Prostate gland (tissue), 2 donors: ENCODE results near the gene GALNT13. TPM values are rescaled to one million over a fixed set of nuclear protein-coding genes. Genes with fewer than 3 reads are reported as not detected.

Experiments
- DNase-seq: peaks from one replicate; pipeline ENCODE4 v3.0.0-alpha.2; 2019; ENCODE audit warnings: low spot score
- H3K27ac ChIP-seq, 2 donors: fragments of 200-600 bp; sonication (generic); 2 replicates each; pipeline ENCODE4 v1.5.1; 2017 to 2019
- H3K27me3 ChIP-seq: fragments of 200-600 bp; sonication (generic); replicated peaks from 2 replicates; pipeline ENCODE4 v1.5.1; 2019; ENCODE audit not compliant: insufficient read depth
- H3K36me3 ChIP-seq, 2 donors: fragments of 200-600 bp; sonication (generic); 1 replicate in 1 of 2; 2 replicates in 1 of 2; pipeline versions ENCODE4 v1.5.1 to v1.8.1; 2017 to 2019
- H3K4me1 ChIP-seq: fragments of 200-600 bp; sonication (generic); replicated peaks from 2 replicates; pipeline ENCODE4 v1.5.1; 2019
- H3K4me3 ChIP-seq, 2 donors: fragments of 200-600 bp; sonication (generic); 2 replicates each; pipeline ENCODE4 v1.5.1; 2017 to 2019
- H3K9me3 ChIP-seq: fragments of 200-600 bp; sonication (generic); 2 replicates; pipeline ENCODE4 v1.5.1; 2017
- POLR2A ChIP-seq: fragments of 450-650 bp; IDR thresholded peaks from one replicate; pipeline ENCODE4 v1.6.1; 2016; ENCODE audit warnings: antibody characterized with exemption, mild to moderate bottlenecking
- POLR2AphosphoS5 ChIP-seq: sonication (generic); formaldehyde crosslinking; IDR thresholded peaks from one replicate; pipeline ENCODE4 v1.6.1; 2017; ENCODE audit warnings: antibody characterized with exemption
- WGBS: methylation state at CpG from one replicate; pipeline ENCODE4 v1.1.5; 2018; 5-methylcytosine and 5-hydroxymethylcytosine counted together
- intact Hi-C: fragments of 100-400 bp; cut with DNase I; formaldehyde crosslinking; loops from one replicate; pipeline ENCODE4 v1.14.2; 2022
- total RNA-seq, 2 donors: library from RNA; depleted of rRNA; stranded (reverse); fragments of >200 nt; gene quantifications; one replicate each; pipeline ENCODE4 v1.1.0, GENCODE V29; 2016
- TF ChIP-seq, protein P1 (sequence below), 4 experiments: fragments of 200-600 bp in 2 of 4; fragments of 450-650 bp in 2 of 4; sonication (generic) in 2 of 4; IDR thresholded peaks; 1 replicate in 3 of 4; 2 replicates in 1 of 4; pipeline ENCODE4 v1.5.1; 2016 to 2019; ENCODE audit warnings: antibody characterized with exemption in 4 of 4, mild to moderate bottlenecking in 2 of 4, moderate library complexity in 2 of 4

Gene GALNT13
- total RNA-seq, 2 donors from 2014 or later = 0.87 to 1.1 TPM

DNA sequence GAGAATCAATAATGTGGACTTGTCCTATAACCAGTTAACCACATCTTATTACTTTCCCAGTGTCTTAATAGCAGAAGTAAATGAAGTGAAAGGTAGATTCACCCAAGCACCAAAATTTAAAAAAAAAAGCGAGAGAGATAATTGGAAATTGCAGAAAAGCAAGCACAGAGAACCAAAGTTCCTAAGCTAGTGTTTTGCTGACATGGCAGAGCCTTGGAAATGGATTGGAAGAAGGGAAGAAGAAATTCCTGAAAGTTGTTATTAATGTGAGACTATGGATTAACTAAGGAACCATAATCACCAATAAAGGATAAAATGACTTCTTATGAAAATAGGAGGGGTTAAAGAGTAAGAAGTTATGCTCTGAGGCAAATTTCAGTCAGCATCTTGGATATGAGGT, 384.4 kb downstream of the GALNT13 start:
- TF ChIP-seq POLR2A = no peak
- TF ChIP-seq POLR2AphosphoS5 = no peak
- TF ChIP-seq, protein P1, sequence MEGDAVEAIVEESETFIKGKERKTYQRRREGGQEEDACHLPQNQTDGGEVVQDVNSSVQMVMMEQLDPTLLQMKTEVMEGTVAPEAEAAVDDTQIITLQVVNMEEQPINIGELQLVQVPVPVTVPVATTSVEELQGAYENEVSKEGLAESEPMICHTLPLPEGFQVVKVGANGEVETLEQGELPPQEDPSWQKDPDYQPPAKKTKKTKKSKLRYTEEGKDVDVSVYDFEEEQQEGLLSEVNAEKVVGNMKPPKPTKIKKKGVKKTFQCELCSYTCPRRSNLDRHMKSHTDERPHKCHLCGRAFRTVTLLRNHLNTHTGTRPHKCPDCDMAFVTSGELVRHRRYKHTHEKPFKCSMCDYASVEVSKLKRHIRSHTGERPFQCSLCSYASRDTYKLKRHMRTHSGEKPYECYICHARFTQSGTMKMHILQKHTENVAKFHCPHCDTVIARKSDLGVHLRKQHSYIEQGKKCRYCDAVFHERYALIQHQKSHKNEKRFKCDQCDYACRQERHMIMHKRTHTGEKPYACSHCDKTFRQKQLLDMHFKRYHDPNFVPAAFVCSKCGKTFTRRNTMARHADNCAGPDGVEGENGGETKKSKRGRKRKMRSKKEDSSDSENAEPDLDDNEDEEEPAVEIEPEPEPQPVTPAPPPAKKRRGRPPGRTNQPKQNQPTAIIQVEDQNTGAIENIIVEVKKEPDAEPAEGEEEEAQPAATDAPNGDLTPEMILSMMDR (IDR thresholded peaks at IDR 0.05) = no peak
- WGBS = 97% methylated on average over 1 of the region's 1 CpG

DNA sequence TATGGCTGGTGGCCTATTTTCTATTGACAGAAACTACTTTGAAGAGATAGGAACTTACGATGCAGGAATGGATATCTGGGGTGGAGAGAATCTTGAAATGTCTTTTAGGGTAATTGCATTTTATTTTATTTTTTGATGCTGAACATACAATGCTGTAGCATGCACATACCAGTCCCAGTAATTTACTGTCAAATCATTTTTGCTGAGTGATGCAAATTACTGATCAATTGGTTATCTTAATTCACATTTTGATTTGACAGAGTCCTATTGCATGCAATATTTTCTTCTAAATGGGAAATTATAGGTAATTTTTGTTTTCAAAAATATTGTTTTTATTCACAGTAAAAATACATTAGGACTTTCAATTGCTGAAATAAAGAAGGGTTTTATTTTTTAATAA, 387.3 kb downstream of the GALNT13 start:
- WGBS = 80% methylated on average over 1 of the region's 1 CpG
- Histone ChIP-seq H3K27ac (no peak overlapping the region), H3K4me3 (no peak overlapping the region), H3K27me3 (no peaks in the 10 kb centered on the region), H3K9me3 (no peaks in the 10 kb centered on the region), H3K36me3 (no peaks in the 10 kb centered on the region), H3K4me1 (no peaks in the 10 kb centered on the region)
- intact Hi-C loops = no loop called here
- no peak for DNase-seq
- TF ChIP-seq, protein P1 (IDR thresholded peaks at IDR 0.05) = no peak

More for the DNA sequence above, 384.4 kb downstream of the GALNT13 start:
- DNase-seq = no peak
- H3K4me3 ChIP-seq = no peak overlapping the region
- no peak overlapping the region for H3K27ac ChIP-seq
- H3K4me1 ChIP-seq = no peaks in the 10 kb centered on the region
- no peaks in the 10 kb centered on the region for H3K36me3 ChIP-seq
- H3K9me3 ChIP-seq = no peaks in the 10 kb centered on the region
- H3K27me3 ChIP-seq = no peaks in the 10 kb centered on the region
- intact Hi-C loops = no loop called here

DNA sequence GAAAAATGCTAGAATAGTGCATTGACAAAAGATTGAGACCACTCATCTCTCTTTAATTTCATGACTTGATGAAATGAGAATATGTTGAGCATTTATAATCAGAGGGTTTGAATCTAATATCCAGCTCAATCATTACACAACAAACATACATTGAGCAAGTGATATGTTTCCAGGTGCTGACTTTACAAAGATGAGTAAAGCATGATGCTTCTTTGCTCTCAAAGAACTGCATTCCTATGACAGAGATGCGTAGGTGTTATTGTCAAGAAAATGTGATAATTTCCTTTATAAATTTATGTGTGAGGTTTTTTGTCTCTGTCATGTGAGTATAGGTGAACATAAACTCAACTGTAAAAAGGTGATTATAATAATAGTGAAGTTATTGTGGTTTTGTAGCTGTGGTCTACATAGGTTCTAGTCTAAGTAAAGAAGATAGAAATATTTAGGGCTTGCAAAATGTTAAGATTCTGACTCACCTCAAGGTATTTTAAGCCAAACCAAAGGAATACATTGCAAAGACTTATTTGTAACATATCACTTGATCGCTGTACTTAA, 389.8 kb downstream of the GALNT13 start:
- Histone ChIP-seq H3K4me1 (no peaks in the 10 kb centered on the region), H3K9me3 (no peaks in the 10 kb centered on the region), H3K4me3 (no peak overlapping the region), H3K27ac (no peak overlapping the region), H3K36me3 (no peaks in the 10 kb centered on the region), H3K27me3 (no peaks in the 10 kb centered on the region)
- 93% methylated on average over 2 of the region's 2 CpGs for WGBS
- TF ChIP-seq POLR2A = no peak
- TF ChIP-seq POLR2AphosphoS5 = no peak
- TF ChIP-seq, protein P1 (IDR thresholded peaks at IDR 0.05) = no peak
- DNase-seq = no peak
- intact Hi-C loops = no loop called here

DNA sequence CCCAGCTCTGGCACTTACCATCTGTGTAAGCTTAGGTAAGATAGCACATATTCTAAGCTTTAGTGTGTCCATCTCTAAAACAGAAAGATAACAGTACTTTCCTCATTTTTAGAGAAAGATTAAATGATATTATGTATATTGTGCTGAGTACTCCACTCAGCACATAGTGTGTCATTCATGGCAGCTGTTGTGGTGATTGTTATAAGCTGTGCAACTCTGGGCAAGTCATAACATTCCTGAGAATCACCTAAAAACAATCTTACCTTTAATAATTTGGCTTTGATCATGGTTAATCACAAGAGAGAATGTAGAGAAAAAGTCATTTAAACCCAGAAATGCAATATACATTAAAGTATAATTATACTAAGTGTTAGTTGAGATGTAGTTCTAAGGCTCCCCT, 391.5 kb downstream of the GALNT13 start:
- no peak overlapping the region for H3K27ac ChIP-seq
- TF ChIP-seq POLR2A = no peak
- TF ChIP-seq, protein P1 (IDR thresholded peaks at IDR 0.05) = no peak
- TF ChIP-seq POLR2AphosphoS5 = no peak
- no peak overlapping the region for H3K4me3 ChIP-seq
- H3K27me3 ChIP-seq = no peaks in the 10 kb centered on the region
- intact Hi-C loops = no loop called here
- no peak for DNase-seq
- no peaks in the 10 kb centered on the region for H3K9me3 ChIP-seq
- H3K4me1 ChIP-seq = no peaks in the 10 kb centered on the region
- H3K36me3 ChIP-seq = no peaks in the 10 kb centered on the region

DNA sequence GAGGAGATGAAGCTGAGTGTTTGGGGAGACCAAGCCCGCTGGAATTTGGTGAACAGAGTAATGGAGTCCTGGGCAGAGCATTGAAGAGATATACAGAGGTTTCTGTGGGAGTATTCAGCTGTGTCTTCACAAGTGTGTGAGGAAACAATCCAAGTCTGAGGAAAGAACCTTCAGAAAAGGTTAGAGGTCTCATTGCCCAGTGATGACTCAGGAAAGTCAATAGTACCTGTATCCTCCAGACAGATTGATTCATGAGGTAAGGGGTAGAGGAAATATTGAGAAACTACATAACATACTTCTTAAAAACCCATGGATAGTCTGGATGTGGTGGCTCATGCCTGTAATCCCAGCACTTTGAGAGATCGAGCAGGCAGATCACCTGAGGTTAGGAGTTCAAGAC, 392.3 kb downstream of the GALNT13 start:
- H3K36me3 ChIP-seq = no peaks in the 10 kb centered on the region
- DNase-seq = no peak
- H3K4me3 ChIP-seq = no peak overlapping the region
- H3K9me3 ChIP-seq = no peaks in the 10 kb centered on the region
- WGBS = 63% methylated on average over 2 of the region's 2 CpGs
- H3K27ac ChIP-seq = no peak overlapping the region
- intact Hi-C loops = no loop called here
- TF ChIP-seq, protein P1 (IDR thresholded peaks at IDR 0.05) = no peak
- TF ChIP-seq POLR2AphosphoS5 (no peak), POLR2A (no peak)
- no peaks in the 10 kb centered on the region for H3K27me3 ChIP-seq
- H3K4me1 ChIP-seq = no peaks in the 10 kb centered on the region
